ENCODE data around the gene PDE10A.

DNA sequence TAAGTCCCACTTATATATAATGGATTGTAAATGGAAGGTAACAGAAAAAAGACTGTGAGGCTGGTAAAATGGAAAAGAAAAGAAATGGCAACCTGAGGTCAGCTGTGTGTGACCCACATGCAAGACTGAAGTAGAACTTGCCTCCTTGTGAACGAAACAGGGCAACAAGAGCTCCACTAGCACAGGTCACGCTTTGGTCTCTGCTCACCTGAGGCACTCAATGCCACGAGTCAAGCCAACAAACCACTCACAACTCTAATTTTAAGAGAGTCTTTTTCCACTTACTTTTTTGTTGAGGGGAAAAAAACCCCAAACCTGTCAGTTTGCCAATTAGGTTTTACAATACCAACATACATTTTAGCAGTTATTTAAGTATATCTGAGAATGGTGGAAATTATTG, 65.2 kb downstream of the PDE10A start:
- TF ChIP-seq POLR2A (IDR thresholded peaks at IDR 0.05; ENCODE audit: control extremely low read depth in 1 of 2, low read depth in 2 of 2, low read length in 2 of 2) (no peak), CHD1 (IDR thresholded peaks at IDR 0.05; ENCODE audit: low read depth, low read length) (no peak), TEAD4 (IDR thresholded peaks at IDR 0.05; ENCODE audit: low read depth, low read length) (no peak), SP4 (IDR thresholded peaks at IDR 0.05; ENCODE audit: low read length) (no peak), NANOG (IDR thresholded peaks at IDR 0.05; ENCODE audit: insufficient read depth, low read depth, low read length, poor library complexity, severe bottlenecking) (no peak), MAX (IDR thresholded peaks at IDR 0.05) (no peak), SRF (IDR thresholded peaks at IDR 0.05; ENCODE audit: low read depth, low read length) (no peak), TAF1 (IDR thresholded peaks at IDR 0.05; ENCODE audit: low read depth, low read length) (no peak), RAD21 (IDR thresholded peaks at IDR 0.05 in 1 of 2, conservative IDR thresholded peaks at IDR 0.05 in 1 of 2; ENCODE audit: low read depth in 2 of 2, low read length in 2 of 2) (no peak), EP300 (IDR thresholded peaks at IDR 0.05; ENCODE audit: borderline replicate concordance in 1 of 2, low read depth in 2 of 2, low read length in 2 of 2) (no peak)
- TF ChIP-seq, protein P1, sequence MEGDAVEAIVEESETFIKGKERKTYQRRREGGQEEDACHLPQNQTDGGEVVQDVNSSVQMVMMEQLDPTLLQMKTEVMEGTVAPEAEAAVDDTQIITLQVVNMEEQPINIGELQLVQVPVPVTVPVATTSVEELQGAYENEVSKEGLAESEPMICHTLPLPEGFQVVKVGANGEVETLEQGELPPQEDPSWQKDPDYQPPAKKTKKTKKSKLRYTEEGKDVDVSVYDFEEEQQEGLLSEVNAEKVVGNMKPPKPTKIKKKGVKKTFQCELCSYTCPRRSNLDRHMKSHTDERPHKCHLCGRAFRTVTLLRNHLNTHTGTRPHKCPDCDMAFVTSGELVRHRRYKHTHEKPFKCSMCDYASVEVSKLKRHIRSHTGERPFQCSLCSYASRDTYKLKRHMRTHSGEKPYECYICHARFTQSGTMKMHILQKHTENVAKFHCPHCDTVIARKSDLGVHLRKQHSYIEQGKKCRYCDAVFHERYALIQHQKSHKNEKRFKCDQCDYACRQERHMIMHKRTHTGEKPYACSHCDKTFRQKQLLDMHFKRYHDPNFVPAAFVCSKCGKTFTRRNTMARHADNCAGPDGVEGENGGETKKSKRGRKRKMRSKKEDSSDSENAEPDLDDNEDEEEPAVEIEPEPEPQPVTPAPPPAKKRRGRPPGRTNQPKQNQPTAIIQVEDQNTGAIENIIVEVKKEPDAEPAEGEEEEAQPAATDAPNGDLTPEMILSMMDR (IDR thresholded peaks at IDR 0.05; ENCODE audit: control extremely low read depth in 1 of 3, insufficient read depth in 1 of 3, low read depth in 1 of 3, low read length in 3 of 3): no peak
